GM19438 (cell line): ENCODE data around the gene CYGB.

ENCODE experiments used
- ATAC-seq: cut with Tn5 transposase; IDR thresholded peaks from one replicate; pipeline ENCODE4 v1.9.1; 2021; ENCODE audit warnings: low read depth; ENCODE audit not compliant: unreplicated experiment

CYGB gene

GRCh38 chr17:76502341-76503211, 34.9 kb downstream of the CYGB start:
- ATAC-seq: no peak

GRCh38 chr17:76501827-76502307, 35.6 kb downstream of the CYGB start:
- ATAC-seq: no peak

GRCh38 chr17:76501018-76501826, 36.3 kb downstream of the CYGB start, which contains the start of gene RHBDF2:
RHBDF2 (minus strand) TSS chr17:76501423; CDS start chr17:76481524, 19,899 bp downstream.
- ATAC-seq: peak; percentile 74

- no peak for ATAC-seq
These were observed 36.8 kb downstream of the CYGB start for GRCh38 chr17:76500747-76501017.

GRCh38 chr17:76500074-76500746, 37.3 kb downstream of the CYGB start:
- no peak for ATAC-seq

- no peak for ATAC-seq
These were observed 38.2 kb downstream of the CYGB start for GRCh38 chr17:76499267-76499667.

GRCh38 chr17:76498876-76499251, 38.6 kb downstream of the CYGB start:
- no peak for ATAC-seq

- no peak for ATAC-seq
These were observed 39.3 kb downstream of the CYGB start for GRCh38 chr17:76497979-76498875.

GRCh38 chr17:76497699-76497978, 39.9 kb downstream of the CYGB start:
- ATAC-seq: no peak

- no peak for ATAC-seq
These were observed 41.0 kb downstream of the CYGB start for GRCh38 chr17:76496464-76496863.

- no peak for ATAC-seq
These were observed 41.7 kb downstream of the CYGB start for GRCh38 chr17:76495663-76496400.

- ATAC-seq: no peak
These were observed 43.9 kb downstream of the CYGB start for GRCh38 chr17:76493505-76494167.

- ATAC-seq: peak; percentile 39
These were observed 44.5 kb downstream of the CYGB start for GRCh38 chr17:76492989-76493501.

- ATAC-seq: peak; percentile 47
These were observed 45.2 kb downstream of the CYGB start for GRCh38 chr17:76492123-76492988.

GRCh38 chr17:76491271-76492122, 46.0 kb downstream of the CYGB start:
- ATAC-seq: peak; percentile 2

GRCh38 chr17:76490112-76490710, 47.3 kb downstream of the CYGB start:
- no peak for ATAC-seq
